ENCODE measurements around the gene RPL19.

RPL19 gene

DNA sequence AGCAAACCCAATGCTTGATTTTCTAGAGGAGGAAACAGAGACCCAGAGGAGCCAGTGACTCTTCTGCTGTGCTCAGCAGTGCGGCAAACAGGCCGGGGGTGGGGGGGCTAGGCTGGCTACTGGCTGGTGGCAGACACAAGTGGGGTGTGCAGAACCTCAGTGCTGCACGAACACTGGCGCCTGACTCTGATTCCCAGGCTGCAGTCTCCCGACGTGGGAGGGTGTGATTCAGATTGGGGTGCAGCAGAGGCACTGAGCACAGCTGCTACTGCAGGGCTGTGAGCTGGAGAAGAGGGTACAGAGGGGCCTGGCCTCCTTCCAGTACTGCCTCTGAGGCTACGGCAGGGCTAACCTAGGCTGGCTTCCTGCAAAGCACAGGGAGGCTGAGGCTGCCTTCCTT lies 8.1 kb downstream of the RPL19 start:
- CTCF ChIA-PET, result interaction anchor here (1.2 to 8.7 kb wide), 10 partner anchors 11 to 225 kb away, joined by 3 to 151 read pairs (median 6); no protein-coding TSS in a partner anchor
- DNase-seq (ENCODE audit: extremely low spot score), result no peak
- POLR2A ChIA-PET, result interaction anchor here (0.7 kb wide), 1 partner anchor 28 kb away, joined by 4 read pairs; no protein-coding TSS in a partner anchor
- TF ChIP-seq CTCF (IDR thresholded peaks at IDR 0.05; ENCODE audit: control extremely low read depth, extremely low read depth, low read depth, missing control alignments), result no peak

- TF ChIP-seq CTCF (IDR thresholded peaks at IDR 0.05; ENCODE audit: control extremely low read depth, extremely low read depth, low read depth, missing control alignments), result no peak
These were observed 8.8 kb downstream of the RPL19 start for GRCh38 chr17:39208893-39209292.

GRCh38 chr17:39209317-39210092 lies 9.4 kb downstream of the RPL19 start:
- DNase-seq (ENCODE audit: extremely low spot score), result no peak
- ChIA-PET POLR2A (interaction anchor here (1.0 kb wide), 1 partner anchor 10 kb away, joined by 8 read pairs; the partner anchor contains the start of gene RPL19), CTCF (interaction anchor here (0.9 to 8.7 kb wide), 10 partner anchors 10 to 184 kb away, joined by 3 to 151 read pairs (median 5); no protein-coding TSS in a partner anchor)
- TF ChIP-seq CTCF (IDR thresholded peaks at IDR 0.05; ENCODE audit: control extremely low read depth, extremely low read depth, low read depth, missing control alignments), result no peak

More at GRCh38 chr17:39208893-39209292, 8.8 kb downstream of the RPL19 start:
- ChIA-PET CTCF (interaction anchor here (0.9 to 8.7 kb wide), 10 partner anchors 10 to 185 kb away, joined by 3 to 151 read pairs (median 5); no protein-coding TSS in a partner anchor), POLR2A (interaction anchor here (1.0 kb wide), 1 partner anchor 9 kb away, joined by 8 read pairs; the partner anchor contains the start of gene RPL19)
- peak; percentile 66 for DNase-seq (ENCODE audit: extremely low spot score)

DNA sequence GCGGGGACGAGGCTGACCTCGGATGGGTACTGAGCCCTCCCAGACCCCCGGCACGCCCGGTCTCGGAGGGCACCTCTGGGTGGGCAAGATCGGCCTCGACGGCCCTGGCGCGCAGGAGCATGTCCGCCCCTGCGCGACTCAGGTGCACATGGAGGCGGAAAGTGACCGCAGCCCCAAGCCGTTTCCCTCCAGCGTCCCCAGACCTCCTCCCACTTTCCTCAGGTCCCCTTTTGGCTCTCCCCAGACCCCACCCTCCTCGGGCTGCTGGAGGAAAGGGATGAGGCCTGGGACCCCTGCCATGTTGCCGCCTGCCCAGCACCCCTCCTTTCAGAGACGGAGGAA lies 10.0 kb downstream of the RPL19 start:
- TF ChIP-seq CTCF (IDR thresholded peaks at IDR 0.05; ENCODE audit: control extremely low read depth, extremely low read depth, low read depth, missing control alignments), result no peak
- no peak for DNase-seq (ENCODE audit: extremely low spot score)
- POLR2A ChIA-PET, result no interaction called here
- CTCF ChIA-PET, result interaction anchor here (1.4 to 8.7 kb wide), 4 partner anchors 12 to 45 kb away, joined by 5 to 151 read pairs (median 38); no protein-coding TSS in a partner anchor

- no peak for TF ChIP-seq CTCF (IDR thresholded peaks at IDR 0.05; ENCODE audit: control extremely low read depth, extremely low read depth, low read depth, missing control alignments)
- DNase-seq (ENCODE audit: extremely low spot score), result no peak
- CTCF ChIA-PET, result interaction anchor here (1.6 to 2.3 kb wide), 4 partner anchors 20 to 38 kb away, joined by 4 to 16 read pairs (median 6); no protein-coding TSS in a partner anchor
- POLR2A ChIA-PET, result no interaction called here
These were observed 12.2 kb downstream of the RPL19 start for GRCh38 chr17:39212195-39212810.

GRCh38 chr17:39212841-39213480 lies 12.9 kb downstream of the RPL19 start:
- ChIA-PET POLR2A (interaction anchor here (0.6 kb wide), 1 partner anchor 55 kb away, joined by 3 read pairs; no protein-coding TSS in a partner anchor), CTCF (interaction anchor here (1.0 to 2.3 kb wide), 5 partner anchors 11 to 39 kb away, joined by 4 to 16 read pairs (median 5); no protein-coding TSS in a partner anchor)
- no peak for TF ChIP-seq CTCF (IDR thresholded peaks at IDR 0.05; ENCODE audit: control extremely low read depth, extremely low read depth, low read depth, missing control alignments)
- no peak for DNase-seq (ENCODE audit: extremely low spot score)

Data from GM10248 (cell line).